GM18868 (cell line): Measurements from ENCODE around the gene APLP1.
"Not testable (repeated sequence)": the region's sequence is repeated elsewhere in the genome, so short reads cannot be mapped to it uniquely, and the experiment has no call there.

Experiments used
- ATAC-seq: cut with Tn5 transposase; IDR thresholded peaks from one replicate; pipeline ENCODE4 v1.9.1; 2021; ENCODE audit warnings: mild to moderate bottlenecking, moderate library complexity; ENCODE audit not compliant: unreplicated experiment

APLP1 gene

DNA sequence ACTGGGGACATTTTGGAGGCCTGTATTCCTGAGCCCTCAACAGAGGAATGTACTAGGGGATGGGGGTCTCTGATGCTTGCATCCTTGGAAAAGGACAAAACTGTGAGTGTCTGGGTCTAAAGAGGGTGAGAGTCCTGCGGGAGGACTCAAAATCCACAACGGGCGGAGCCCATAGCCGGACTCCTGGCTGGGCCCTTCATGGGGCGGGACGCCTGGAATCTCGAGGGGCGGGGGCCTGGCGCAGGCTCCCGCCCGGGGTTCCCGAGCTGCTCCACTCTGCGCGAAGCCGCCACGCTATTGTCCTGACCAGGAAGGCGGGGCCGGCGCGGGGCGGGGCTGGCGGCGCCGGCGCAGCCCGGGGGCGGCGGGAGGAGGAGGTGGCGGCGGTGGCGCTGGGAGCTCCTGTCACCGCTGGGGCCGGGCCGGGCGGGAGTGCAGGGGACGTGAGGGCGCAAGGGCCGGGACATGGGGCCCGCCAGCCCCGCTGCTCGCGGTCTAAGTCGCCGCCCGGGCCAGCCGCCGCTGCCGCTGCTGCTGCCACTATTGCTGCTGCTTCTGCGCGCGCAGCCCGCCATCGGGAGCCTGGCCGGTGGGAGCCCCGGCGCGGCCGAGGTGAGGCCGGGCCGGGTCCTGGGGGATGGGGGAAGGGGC is at the start of gene APLP1:
Gene APLP1, plus strand, starts transcription at position 403 of the 651 bp plus-strand sequence. Its CDS starts 63 bp downstream, at position 466.
- no peak for ATAC-seq

DNA sequence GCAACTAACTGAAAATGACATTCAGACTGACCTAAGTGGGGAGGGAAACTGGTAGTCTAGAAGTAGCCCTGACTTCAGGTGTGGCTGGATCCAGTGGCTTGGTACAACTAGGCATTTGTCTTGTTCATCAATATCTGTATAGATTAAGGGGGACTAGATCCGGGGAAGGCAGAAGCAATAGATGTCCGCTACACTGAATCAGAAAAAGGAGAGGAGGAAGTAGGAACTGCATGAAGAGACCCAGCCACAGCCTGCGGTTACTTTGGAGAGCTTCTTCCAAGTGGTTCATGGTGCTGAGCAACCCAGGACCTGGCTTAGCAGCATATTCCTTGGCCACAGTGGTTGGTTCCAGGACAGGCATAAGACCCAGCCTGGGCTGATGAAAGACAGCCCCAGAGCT is 45.8 kb upstream of the APLP1 start:
- ATAC-seq, result no peak

DNA sequence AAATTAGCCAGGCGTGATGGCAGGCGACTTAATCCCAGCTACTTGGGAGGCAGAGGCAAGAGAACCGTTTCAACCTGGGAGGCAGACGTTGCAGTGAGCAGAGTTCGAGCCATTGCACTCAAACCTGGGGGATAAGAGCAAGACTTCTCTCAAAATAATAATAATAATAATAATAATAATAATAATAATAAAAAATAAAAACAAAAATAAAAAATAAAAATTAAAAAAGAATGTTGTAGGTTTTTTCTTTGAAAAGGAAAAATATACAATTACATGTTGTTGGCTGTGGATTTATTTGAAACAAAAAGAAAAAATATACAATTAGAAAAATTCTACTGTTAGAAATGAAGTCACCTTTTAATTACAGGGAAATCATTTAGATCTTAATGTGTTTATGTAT is 44.2 kb upstream of the APLP1 start:
- ATAC-seq, result no peak

DNA sequence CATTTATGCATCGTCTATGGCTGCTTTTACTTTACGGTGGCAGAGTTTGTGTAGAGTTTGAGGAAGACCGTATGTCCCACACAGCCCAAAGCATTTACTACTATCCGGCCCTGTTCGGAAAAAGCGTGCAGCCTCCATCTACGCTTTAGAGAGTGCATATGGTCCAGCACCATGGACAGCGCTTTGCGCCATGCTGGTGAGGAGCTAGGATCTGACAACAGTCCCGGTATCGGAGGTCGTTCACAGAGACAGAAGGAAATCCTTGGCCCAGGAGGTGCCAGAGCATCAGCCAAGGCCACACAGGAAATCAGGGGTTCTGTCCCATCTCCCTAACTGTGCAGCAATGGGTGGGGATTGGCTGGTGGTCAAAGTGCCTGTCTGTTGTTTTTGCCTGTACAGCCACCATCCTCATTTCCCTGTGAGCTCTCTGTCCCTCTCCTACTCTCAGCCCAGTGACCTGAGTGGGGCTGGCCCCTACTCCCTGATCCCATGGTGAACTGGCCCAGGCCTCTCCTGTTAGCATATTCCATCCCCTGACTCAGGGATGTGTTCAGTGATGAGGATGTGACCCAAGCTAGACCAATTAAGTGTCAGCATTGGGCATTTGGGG is 39.6 kb upstream of the APLP1 start:
- no peak for ATAC-seq

DNA sequence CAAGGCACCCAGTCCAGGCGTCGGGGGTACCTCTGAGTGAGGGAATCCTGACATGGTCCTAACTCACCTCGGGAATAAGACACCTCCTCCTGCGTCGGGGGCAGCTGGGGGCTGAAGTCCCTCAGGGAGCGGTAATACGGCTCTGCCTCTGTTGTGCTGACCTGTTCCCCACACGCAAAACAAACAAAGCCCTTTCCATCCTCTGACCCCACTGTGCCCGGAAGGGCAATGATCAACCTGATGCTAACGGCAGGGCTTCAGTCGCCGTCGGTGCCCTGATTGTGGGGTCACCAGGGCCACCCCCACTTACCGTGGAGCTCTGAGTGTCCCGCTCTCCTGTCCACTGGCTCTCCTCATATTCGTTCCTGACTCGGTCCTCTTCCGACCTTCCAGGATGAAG is 37.4 kb upstream of the APLP1 start:
- no peak for ATAC-seq

DNA sequence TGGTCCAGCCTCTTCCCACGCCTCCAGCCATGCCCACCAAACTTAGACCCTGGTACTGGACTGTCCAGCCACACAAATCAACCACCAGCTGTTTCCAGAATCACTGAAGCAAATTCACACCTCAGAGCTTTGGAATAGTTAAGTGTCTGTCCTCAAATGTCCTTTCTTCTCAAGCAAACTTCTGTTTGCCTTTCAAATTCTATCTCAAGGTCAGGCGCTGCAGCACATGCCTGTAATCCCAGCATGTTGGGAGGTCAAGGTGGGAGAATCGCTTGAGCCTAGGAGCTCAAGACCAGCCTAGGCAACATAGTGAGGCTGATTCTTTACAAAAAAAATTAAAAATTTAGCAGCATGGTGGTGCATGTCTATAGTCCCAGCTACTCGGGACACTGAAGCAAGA is 36.3 kb upstream of the APLP1 start:
- ATAC-seq, result no peak

DNA sequence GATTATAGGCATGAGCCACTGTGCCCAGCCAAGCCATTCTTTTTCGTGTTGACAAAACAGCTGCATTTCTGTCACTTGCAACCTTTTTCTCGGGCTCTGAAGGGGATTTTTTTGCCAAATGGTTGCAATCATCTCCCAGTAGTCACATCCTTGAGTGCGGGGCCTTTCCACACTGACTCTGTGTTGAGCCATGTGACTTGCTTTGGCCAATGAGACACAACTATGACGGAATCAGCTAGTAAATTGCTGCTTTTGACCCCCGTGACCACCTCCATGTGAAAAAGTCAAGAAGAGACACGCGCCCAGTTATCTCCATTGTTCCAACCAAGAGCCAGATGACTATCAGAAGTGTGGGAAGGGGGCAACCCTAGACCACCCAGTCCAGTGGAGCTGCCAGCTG is 34.4 kb upstream of the APLP1 start:
- no peak for ATAC-seq

DNA sequence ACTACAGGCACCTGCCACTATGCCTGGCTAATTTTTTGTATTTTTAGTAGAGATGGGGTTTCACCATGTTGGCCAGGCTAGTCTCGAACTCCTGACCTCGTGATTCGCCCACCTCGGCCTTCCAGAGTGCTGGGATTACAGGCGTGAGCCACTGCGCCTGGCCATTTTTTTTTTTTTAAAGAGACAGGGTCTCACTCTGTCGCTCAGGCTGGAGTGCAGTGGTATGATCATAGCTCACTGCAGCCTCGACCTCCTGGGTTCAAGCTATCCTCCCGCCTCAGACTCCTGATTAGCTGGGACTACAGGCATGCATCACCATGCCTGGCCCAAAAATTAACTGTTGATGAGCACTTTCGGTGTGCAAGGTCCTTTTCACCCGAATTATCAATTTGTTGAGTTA is 32.3 kb upstream of the APLP1 start:
- not testable (repeated sequence) for ATAC-seq

DNA sequence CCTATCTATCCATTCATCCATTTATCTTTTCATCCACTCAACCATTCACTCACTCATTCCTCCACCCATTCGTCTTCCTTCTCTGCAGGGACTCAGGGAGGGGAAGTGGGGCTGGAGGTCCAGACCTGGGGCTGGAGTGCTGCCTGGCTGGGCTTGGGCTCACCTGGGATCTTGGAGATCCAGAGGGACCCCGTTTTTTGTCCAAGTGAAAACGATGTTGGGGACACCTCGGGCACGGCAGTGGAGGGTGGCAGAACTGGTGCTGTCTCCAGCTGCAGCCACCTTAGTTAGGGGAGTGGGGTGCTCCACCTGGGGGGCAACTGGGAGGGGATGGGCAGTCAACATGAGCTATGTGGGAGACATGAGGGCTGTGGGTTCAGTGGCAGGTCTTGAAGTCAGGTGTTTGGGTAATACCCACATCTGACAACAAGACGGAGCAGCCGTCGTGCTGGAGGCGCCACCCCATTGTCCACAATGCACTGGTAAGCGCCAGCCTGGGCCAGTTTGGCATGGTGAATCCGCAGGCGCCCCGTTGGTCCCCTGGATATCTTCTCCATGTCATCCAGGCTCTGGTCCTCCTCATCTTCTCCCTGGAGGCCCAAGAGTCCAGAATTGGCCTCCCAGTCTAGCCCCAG is 26.3 kb upstream of the APLP1 start:
- ATAC-seq, result no peak

DNA sequence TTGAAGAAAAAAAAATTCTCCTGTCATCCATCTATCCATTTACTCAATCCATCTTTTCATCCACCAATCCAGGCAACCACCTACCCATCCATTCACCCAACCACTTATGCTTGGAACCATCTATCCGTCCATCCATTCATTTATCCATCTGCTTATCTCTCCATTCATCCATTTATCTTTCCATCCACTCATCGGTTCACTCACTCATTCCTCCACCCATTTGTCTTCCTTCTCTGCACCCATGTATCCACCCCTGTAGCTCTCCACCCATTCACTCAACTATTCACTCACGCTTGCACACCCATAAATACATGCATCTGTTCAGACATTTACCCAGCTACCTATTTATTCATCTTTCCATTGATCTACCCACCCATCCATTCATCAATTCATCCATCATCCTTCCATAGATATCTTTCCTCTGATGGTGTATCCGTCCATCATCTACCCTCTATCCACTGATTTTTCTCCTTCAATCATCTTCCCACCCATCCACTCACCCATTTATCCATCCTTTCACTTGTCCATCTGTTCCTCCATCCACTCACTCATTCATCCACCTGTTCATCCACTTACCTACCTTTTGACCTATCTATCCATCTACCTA is 25.6 kb upstream of the APLP1 start:
- ATAC-seq, result no peak

DNA sequence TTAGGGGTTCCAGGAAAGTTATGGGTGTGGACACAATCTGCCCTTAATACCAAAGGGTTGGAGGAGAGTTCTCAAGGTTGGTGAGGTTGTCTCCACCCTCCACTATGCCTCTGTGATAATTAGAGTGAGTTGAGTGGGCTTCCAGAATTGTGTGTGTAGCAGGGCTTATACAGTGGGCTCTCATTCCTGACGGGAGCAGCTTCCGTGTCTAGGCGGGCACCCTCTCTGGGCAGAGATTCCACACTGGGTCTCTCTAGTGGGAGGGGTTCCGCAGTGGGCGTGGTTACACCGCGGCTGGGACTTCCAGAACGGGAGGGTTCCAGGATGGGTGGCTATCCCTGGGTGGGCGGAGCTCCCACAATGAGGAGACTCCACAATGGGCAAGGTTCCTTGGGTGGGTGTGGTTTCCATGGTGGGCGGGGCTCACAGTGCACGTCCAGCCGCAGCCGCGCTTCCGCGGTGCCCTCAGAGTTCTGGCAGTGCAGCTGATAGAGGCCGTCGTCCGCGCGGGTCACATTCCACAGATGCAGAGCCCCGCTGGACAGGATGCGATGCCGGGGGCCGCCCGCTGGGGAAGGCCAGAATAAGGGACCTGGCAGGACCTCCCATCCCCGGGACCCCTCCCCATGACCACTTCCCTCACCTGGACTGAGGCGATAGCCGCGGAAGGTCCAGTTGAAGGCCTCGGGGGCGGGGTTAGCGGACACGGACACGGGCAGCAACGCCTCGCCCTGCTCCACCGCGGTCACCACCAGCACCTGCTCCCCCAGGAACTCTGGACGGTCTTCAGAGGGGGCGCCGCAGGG is 24.5 kb upstream of the APLP1 start:
- no peak for ATAC-seq

DNA sequence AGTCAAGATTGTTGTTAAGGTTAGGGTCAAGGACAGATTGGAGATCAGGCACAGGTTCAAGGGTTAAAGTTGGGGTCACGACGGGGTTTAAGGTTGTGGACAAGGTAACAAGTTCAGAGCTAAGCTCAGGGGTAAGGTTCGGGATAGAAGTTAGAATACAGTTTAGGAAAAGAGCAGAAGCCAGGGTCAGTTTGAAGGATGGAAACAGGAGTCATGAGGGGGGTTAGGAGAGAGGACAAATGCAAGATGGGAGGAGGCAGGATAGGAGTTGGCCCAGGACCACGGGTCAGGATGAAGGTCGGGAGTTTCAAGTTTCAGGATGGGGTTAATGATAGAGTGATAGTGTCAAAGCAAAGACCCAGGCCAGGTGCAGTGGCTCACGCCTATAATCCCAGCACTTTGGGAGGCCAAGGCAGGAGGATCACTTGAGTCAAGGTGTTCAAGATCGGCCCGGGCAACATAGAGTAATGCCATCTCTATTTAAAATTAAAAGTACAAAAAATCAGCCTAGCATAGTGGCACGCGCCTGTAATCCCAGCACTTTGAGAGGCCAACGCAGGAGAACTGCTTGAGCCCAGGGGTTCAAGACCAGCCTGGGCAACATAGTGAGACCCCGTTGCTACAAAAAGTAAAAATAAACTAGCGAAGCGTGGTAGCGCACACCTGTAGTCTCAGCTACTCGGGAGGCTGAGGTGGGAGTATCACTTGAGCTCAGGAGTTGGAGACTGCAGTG is 23.7 kb upstream of the APLP1 start:
- ATAC-seq, result no peak

DNA sequence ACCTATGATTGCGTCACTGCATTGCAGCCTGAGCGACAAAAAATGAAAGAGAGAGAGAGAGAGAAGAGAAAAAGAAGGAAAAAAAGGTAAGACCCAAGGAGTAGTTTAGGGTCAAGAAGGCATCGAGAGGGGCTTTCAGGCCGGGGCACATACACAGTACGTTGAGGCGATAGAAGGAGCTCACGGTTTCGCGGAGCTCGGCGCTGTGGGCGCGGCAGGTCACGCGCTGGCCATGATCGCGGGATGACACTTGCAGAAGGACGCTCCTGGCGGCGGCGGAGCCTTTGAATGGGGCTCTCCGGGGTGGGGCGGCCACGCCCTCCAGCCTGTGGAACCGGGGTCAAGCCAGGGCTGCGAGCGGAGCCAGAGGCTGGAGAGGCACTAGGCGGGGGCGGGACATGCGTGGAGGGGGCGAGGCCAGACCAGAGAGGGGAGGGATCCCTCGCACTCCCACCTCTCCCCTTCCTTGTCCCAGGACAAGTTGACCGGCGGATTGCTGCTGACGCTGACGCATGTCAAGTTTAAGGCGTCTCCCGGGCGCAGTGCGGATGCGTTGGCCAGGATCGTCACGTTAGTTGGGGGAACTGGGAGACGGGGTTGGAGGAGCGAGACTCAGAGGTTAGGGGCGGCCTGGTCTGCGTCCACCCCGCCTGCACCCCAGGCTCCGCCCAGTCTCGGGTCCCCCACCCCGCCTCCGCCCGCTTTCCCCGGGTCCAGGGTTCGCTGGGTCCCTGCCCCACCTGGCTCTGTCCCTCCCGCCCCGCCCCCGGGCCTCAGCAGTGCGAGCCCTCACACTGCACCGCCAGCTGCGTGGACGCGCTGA is 22.9 kb upstream of the APLP1 start:
- no peak for ATAC-seq

DNA sequence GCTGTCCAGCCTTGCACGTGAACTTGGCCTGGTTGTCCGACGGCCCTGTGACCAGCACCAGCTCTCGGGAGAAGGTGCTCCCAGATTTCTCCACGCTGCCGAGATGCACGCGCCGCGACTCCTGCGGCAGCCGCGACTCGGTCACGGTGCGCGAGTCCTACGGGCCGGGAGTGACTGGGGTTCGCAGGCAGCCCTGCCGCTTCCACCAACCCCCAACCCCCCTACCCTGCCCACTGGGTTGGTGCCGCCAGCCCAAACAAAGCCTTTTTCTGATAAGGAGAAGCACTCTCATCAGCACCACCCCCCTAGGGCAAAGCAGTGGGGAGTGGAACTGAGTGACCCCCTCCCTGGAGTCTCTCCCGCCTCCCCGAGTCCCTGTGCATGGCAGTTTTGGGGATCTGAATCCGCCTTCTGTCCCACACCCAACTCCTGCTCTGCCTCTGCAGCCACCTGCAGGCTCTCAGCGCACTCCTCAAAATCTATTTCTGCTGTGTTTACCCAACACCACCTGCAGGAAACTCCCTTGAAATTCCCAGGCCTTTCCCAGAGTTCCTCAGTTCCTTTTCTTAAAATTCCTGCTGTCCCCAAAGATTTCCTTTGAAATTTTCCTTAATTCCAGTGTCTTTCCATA is 22.2 kb upstream of the APLP1 start:
- ATAC-seq, result no peak

DNA sequence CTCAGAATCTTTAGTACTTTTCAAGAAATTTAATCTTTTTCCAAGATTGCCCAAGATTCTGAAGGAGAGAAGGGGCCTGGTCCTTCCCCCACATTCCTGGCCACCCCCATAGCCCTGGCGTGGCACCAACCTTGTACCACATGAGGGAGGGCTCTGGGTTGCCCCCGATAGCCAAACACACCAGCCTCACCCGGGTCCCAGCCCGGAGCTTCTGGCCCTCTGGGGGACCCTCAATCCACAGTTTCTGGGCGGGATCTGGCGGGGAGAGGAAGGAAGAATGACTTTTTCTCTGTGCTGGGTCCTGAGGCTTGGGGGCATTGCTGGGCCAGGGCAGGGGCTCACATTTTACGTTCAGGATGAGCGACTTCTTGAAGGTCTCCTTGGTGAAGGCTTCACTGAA is 20.5 kb upstream of the APLP1 start:
- no peak for ATAC-seq

DNA sequence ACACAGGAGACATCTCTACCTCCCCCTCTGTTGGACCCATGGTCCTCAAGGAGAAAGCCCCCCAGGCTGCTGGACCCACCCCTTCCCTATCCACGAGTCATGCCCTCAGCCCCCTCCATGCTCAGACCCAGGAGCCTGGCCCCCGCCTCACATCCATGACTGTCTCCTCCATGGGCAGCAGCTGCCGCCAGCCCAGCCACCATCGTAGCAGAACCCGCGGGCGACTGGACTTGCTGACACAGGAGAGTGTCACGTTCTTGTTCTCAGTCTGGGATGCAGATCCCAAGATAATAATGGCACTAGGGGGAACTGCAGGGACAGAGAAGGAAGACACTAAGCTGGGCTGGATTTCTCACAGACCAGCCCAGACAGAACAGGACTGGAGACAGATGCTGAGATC is 19.9 kb upstream of the APLP1 start:
- no peak for ATAC-seq

DNA sequence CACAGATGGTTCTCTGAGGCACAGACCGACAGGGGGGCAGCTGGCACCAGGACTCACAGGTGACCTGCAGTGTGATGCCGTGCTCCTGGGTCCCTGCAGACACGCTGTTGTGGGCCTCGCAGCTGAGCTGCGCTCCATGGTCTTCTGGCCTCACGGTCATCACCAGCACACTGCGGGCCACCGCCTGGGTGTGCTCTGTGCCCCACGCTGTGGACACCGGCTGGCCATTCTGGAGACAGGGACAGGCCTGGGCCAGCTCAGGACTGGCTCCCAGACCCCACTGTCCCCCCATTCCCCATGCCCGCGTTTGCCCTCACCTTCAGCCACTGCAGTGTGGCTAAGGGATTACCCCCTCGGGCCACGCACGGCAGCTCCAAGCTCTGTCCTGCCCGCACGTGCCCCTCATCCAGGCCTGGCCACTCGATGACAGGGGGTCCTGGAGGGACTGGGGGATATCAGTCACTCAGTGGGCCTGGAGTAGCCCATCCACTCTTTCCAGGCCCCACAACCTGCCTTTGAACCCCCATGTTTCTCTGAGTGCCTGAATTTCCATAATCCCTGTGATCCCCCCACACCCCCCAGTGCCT is 19.4 kb upstream of the APLP1 start:
- ATAC-seq, result no peak

DNA sequence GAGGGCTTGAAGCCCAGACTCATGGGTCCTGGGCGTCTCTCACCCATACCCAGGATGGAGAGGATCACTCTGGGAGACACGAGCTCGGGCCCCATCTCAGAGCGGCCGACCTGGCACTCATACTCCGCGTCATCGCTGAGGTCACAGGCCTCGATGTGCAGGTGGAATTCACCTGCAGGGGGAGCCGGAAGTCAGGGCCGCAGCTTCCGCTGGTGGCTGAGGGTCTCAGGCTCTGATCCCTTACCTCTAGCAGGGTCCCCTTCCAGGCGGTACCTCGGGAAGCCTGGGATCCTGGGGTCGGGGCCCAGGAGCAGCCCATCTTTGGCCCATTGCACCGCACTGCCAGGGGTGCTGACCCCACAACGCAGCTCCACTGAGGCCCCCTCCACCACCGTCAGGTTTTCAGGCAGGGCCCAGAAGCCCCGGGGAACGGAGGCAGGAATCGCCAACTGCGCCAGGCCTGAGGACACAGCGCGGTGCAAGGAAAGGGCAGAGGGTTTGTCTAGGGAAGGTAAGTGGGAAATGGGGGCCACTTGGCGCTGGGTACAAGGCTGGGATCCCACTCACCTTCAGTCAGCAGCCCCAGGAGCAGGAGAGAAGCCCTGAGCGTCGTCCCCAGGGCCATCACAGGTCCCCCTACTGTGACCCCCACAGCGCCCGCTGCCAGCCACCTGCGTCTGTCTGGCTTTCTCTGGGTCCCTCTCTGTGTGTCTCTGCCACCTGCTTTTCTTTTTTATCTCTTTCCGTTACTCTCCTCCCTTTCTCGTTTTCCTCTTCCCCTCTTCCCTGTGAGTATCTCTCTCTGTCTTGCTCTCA is 17.0 kb upstream of the APLP1 start:
- no peak for ATAC-seq
